OCI-LY7 (cell line): Measurements from ENCODE around the gene RAB17. TPM values are rescaled to one million over a fixed set of nuclear protein-coding genes. Genes with fewer than 3 reads are reported as not detected.

Source experiments
- BruUV-seq: library from RNA; stranded (reverse); fragments of 400-500 nt; replicated peaks from 2 replicates; lab custom pipeline; 2021; lab: Mats Ljungman, UMichigan
- CTCF ChIA-PET: fragments of 300-600 bp; sonication (Branson Sonifier 250); formaldehyde crosslinking; loops from one replicate; lab custom pipeline; 2022; ENCODE audit warnings: antibody characterized with exemption; ENCODE audit not compliant: unreplicated experiment; lab: Charles Lee
- POLR2A ChIA-PET: fragments of 300-600 bp; sonication (Branson Sonifier 250); formaldehyde crosslinking; loops from one replicate; lab custom pipeline; 2022; ENCODE audit warnings: antibody characterized with exemption; lab: Charles Lee
- DNase-seq: peaks from one replicate; pipeline ENCODE4 v3.0.0-alpha.2; 2015; ENCODE audit warnings: low spot score
- H2AFZ ChIP-seq: fragments of 200-600 bp; sonication (generic), shearing (Covaris generic); 2 replicates; pipeline ENCODE4 v1.6.1; 2014; ENCODE audit warnings: mild to moderate bottlenecking, antibody characterized with exemption, low read length, moderate library complexity
- H3K27ac ChIP-seq: fragments of 200-600 bp; sonication (generic); 2 replicates; pipeline ENCODE4 v1.5.1; 2014; ENCODE audit warnings: mixed run types, low read depth, mild to moderate bottlenecking, moderate library complexity, low read length, inconsistent platforms; ENCODE audit not compliant: poor library complexity, severe bottlenecking
- H3K36me3 ChIP-seq: fragments of 200-600 bp; sonication (generic); 2 replicates; pipeline ENCODE4 v1.6.1; 2014; ENCODE audit warnings: mild to moderate bottlenecking, antibody characterized with exemption, low read length, moderate library complexity, mixed read lengths; ENCODE audit not compliant: insufficient read depth
- H3K4me1 ChIP-seq: fragments of 200-600 bp; sonication (generic); 2 replicates; pipeline ENCODE4 v1.5.1; 2014; ENCODE audit warnings: mild to moderate bottlenecking, low read length; ENCODE audit not compliant: insufficient read depth, poor library complexity, severe bottlenecking
- H3K4me2 ChIP-seq: fragments of 200-600 bp; sonication (generic); 2 replicates; pipeline ENCODE4 v1.6.1; 2014; ENCODE audit warnings: mild to moderate bottlenecking, low read length
- H3K4me3 ChIP-seq: fragments of 200-600 bp; sonication (generic); 2 replicates; pipeline ENCODE4 v1.5.1; 2014; ENCODE audit warnings: mild to moderate bottlenecking, low read depth, low read length; ENCODE audit not compliant: poor library complexity, severe bottlenecking
- H3K79me2 ChIP-seq: fragments of 200-600 bp; sonication (generic); 2 replicates; pipeline ENCODE4 v1.6.1; 2016; ENCODE audit warnings: low read depth, mild to moderate bottlenecking, low read length, moderate library complexity, mixed read lengths; ENCODE audit not compliant: insufficient read depth
- H3K9me2 ChIP-seq: fragments of 200-600 bp; sonication (generic); 2 replicates; pipeline ENCODE4 v1.6.1; 2016; ENCODE audit warnings: mild to moderate bottlenecking, low read length, mixed read lengths; ENCODE audit not compliant: insufficient read depth
- H3K9me3 ChIP-seq: fragments of 200-600 bp; sonication (generic); 2 replicates; pipeline ENCODE4 v1.6.1; 2014; ENCODE audit warnings: mild to moderate bottlenecking, mixed run types, low read length, mixed read lengths
- H4K20me1 ChIP-seq: fragments of 200-600 bp; sonication (generic); 2 replicates; pipeline ENCODE4 v1.6.1; 2014; ENCODE audit warnings: mild to moderate bottlenecking, antibody characterized with exemption, low read length, moderate library complexity, mixed read lengths; ENCODE audit not compliant: insufficient read depth
- CTCF ChIP-seq: fragments of 200-600 bp; sonication (generic); conservative IDR thresholded peaks from 2 replicates; pipeline ENCODE4 v1.5.1; 2014; ENCODE audit warnings: mild to moderate bottlenecking, antibody characterized with exemption, low read length, moderate library complexity, mixed read lengths
- EZH2phosphoT487 ChIP-seq: fragments of 200-600 bp; sonication (generic); IDR thresholded peaks from 2 replicates; pipeline ENCODE4 v1.6.1; 2018; ENCODE audit warnings: low read depth, borderline replicate concordance, mild to moderate bottlenecking, mixed run types, antibody characterized with exemption, low read length, moderate library complexity, mixed read lengths
- intact Hi-C: fragments of 100-400 bp; cut with micrococcal nuclease; formaldehyde crosslinking; loops from one replicate; pipeline ENCODE4 v1.10.0; 2022; ENCODE audit not compliant: unreplicated experiment
- total RNA-seq, 2 experiments: library from RNA; depleted of rRNA in 1 of 2; stranded (reverse); fragments of >200 nt in 1 of 2; shearing (Covaris generic) in 1 of 2; gene quantifications; 2 replicates each; pipeline ENCODE4 v1.2.3, GENCODE V29; 2014 to 2022

The RAB17 gene
- total RNA-seq, 2 experiments from 2014 or later: not detected

GRCh38 chr2:237556773-237557632 is 33.5 kb downstream of the RAB17 start:
- Histone ChIP-seq H3K4me3 (no peak overlapping the region), H3K9me2 (no peaks in the 10 kb centered on the region), H3K36me3 (no peaks in the 10 kb centered on the region), H3K4me1 (no peaks in the 10 kb centered on the region), H3K9me3 (peaks cover 5% of the 10 kb centered on the region), H3K27ac (no peak overlapping the region), H4K20me1 (no peaks in the 10 kb centered on the region), H3K4me2 (no peak overlapping the region), H3K79me2 (no peaks in the 10 kb centered on the region), H2AFZ (no peak overlapping the region)
- no peak for DNase-seq
- intact Hi-C loops: no loop called here
- TF ChIP-seq CTCF: no peak
- TF ChIP-seq EZH2phosphoT487: no peak
- no TSS peak for BruUV-seq
- ChIA-PET CTCF (interaction anchor here (0.7 kb wide), 1 partner anchor 15 kb away, joined by 3 read pairs; no protein-coding TSS in a partner anchor), POLR2A (no interaction called here)

- ChIA-PET CTCF (no interaction called here), POLR2A (interaction anchor here (0.7 kb wide), 1 partner anchor 414 kb away, joined by 3 read pairs; no protein-coding TSS in a partner anchor)
- Histone ChIP-seq H3K36me3 (no peaks in the 10 kb centered on the region), H4K20me1 (no peaks in the 10 kb centered on the region), H3K9me3 (peaks cover 5% of the 10 kb centered on the region), H3K4me2 (no peak overlapping the region), H3K4me3 (no peak overlapping the region), H3K4me1 (no peaks in the 10 kb centered on the region), H3K9me2 (no peaks in the 10 kb centered on the region), H2AFZ (no peak overlapping the region), H3K79me2 (no peaks in the 10 kb centered on the region), H3K27ac (no peak overlapping the region)
- no TSS peak for BruUV-seq
- intact Hi-C loops: no loop called here
- no peak for TF ChIP-seq CTCF
- TF ChIP-seq EZH2phosphoT487: no peak
- DNase-seq: no peak
Measured at GRCh38 chr2:237555560-237555959, 35.0 kb downstream of the RAB17 start.

- no peak overlapping the region for H3K4me2 ChIP-seq
- no peak overlapping the region for H2AFZ ChIP-seq
- no peaks in the 10 kb centered on the region for H4K20me1 ChIP-seq
- ChIA-PET CTCF (interaction anchor here (0.6 kb wide), 1 partner anchor 161 kb away, joined by 3 read pairs; no protein-coding TSS in a partner anchor), POLR2A (no interaction called here)
- H3K36me3 ChIP-seq: no peaks in the 10 kb centered on the region
- no peak overlapping the region for H3K4me3 ChIP-seq
- TF ChIP-seq EZH2phosphoT487 (no peak), CTCF (no peak)
- no peak for DNase-seq
- no TSS peak for BruUV-seq
- H3K27ac ChIP-seq: no peak overlapping the region
- no peaks in the 10 kb centered on the region for H3K79me2 ChIP-seq
- peaks cover 5% of the 10 kb centered on the region for H3K9me3 ChIP-seq
- H3K9me2 ChIP-seq: no peaks in the 10 kb centered on the region
- no peaks in the 10 kb centered on the region for H3K4me1 ChIP-seq
- intact Hi-C loops: no loop called here
Measured at GRCh38 chr2:237553948-237554347, 36.6 kb downstream of the RAB17 start.
